ENCODE measurements around the gene FBXO21. TPM values are rescaled to one million over a fixed set of nuclear protein-coding genes. Genes with fewer than 3 reads are reported as not detected.

The FBXO21 gene
- total RNA-seq (2022; extraction: Qiagen RNA extraction; ENCODE audit: low read depth): 38.1 to 49.5 TPM (median 44.6 TPM) in 5 replicates

DNA sequence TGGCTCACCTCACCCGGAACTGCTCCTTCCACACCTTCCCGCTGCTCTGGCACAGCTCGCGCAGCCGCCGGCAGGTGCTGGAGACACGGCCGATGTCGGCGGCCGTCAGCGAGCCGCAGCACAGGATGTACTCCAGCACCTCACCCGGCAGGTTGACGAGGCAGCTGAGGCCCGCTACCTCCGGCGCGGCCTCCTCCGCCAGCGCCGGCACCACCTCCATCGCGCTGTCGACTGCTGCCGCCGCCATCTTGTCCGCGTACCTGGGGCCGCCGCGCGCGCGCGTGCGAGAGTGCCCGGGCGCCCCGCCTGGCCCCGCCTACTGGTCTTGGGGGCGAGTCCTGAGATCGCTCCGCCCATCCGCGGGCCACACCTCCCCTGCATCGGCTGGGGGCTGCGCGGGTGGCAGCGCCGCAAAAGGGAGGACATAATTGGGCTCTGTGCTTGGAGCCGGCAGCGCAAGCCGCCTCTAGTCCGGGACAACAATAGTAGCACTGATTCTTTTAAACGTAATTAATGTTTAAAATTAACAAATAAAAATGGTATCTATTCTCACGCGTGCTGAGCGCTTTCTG is at the start of gene FBXO21:
TSS of gene FBXO21 (minus strand) at position 261 of the 572 bp plus-strand sequence. CDS start at position 247, 14 bp downstream.

Other genes with a start within 250 kb of the FBXO21 start
- gene TESC, start 91.1 kb downstream of the FBXO21 start, total RNA-seq (2022; extraction: Qiagen RNA extraction; ENCODE audit: low read depth): 116 to 158 TPM (median 148 TPM) in 5 replicates
- 0.34 to 0.72 TPM (median 0.64 TPM) in 5 replicates for gene NOS1, start 171.2 kb upstream of the FBXO21 start, total RNA-seq (2022; extraction: Qiagen RNA extraction; ENCODE audit: low read depth)

All from A549 treated with DMSO at 1 μM for 4 hours (cell line).